ENCODE data around the gene EVPL. TPM values are rescaled to one million over a fixed set of nuclear protein-coding genes. Genes with fewer than 3 reads are reported as not detected.
A peak's percentile ranks its signal among the peaks of the same experiment; 100 is the strongest.

EVPL gene
- total and polyA plus RNA-seq, 2 of the 13 experiments (the other 11 are each of a cell fraction or from before 2014, with no cell fraction given): 2.1 to 8.2 TPM

GRCh38 chr17:75978938-75979704 is 48.0 kb downstream of the EVPL start, which contains the start of the genes ACOX1 and TEN1 (continued):
- TF ChIP-seq HNF1B (CRISPR knock-in tag; IDR thresholded peaks at IDR 0.05) (peak; percentile 77), MTF1 (CRISPR knock-in tag; IDR thresholded peaks at IDR 0.05) (0 out of 2 replicates have a peak, but pooled peaks have one; percentile 38), PBX2 (CRISPR knock-in tag; IDR thresholded peaks at IDR 0.05) (peak; percentile 91), HDAC2 (CRISPR knock-in tag; IDR thresholded peaks at IDR 0.05) (peak; percentile 85), RARA (CRISPR knock-in tag; IDR thresholded peaks at IDR 0.05) (peak; percentile 70), ZBTB38 (CRISPR knock-in tag; IDR thresholded peaks at IDR 0.05) (no peak; the same call in 1 of the 2 replicates), POLR2A (IDR thresholded peaks at IDR 0.05; ENCODE audit: insufficient read depth in 1 of 2, low read depth in 2 of 2, low read length in 2 of 2) (peak; percentile 87 to 97), ZNF326 (CRISPR knock-in tag; IDR thresholded peaks at IDR 0.05; ENCODE audit: borderline replicate concordance) (no peak; the same call in 1 of the 2 replicates), REST (IDR thresholded peaks at IDR 0.05; ENCODE audit: borderline replicate concordance in 1 of 2, low read depth in 1 of 2, low read length in 2 of 2) (peak in 1 of 2 experiments; percentile 51; a peak in 1 of 4 replicates), ZNF703 (CRISPR knock-in tag; IDR thresholded peaks at IDR 0.05; ENCODE audit: borderline replicate concordance) (no peak; the same call in 1 of the 2 replicates), ELF1 (CRISPR knock-in tag; IDR thresholded peaks at IDR 0.05) (peak; percentile 99), ZNF441 (CRISPR knock-in tag; IDR thresholded peaks at IDR 0.05; ENCODE audit: borderline replicate concordance) (peak; percentile 94; the same call in 1 of the 2 replicates), NAIF1 (CRISPR knock-in tag; IDR thresholded peaks at IDR 0.05; ENCODE audit: borderline replicate concordance) (peak; percentile 77; the same call in 1 of the 2 replicates), ZNF501 (CRISPR knock-in tag; IDR thresholded peaks at IDR 0.05) (peak; percentile 81), ZNF646 (CRISPR knock-in tag; IDR thresholded peaks at IDR 0.05) (no peak)

Data from HepG2 (cell line).